Fibroblast of lung (primary cell): ENCODE data around the gene CCDC12.

Experiments used
- CTCF ChIP-seq, 2 donors: IDR thresholded peaks in 1 of 2; conservative IDR thresholded peaks in 1 of 2; 1 replicate in 1 of 2; 2 replicates in 1 of 2; pipeline ENCODE4 v1.5.1; 2011 to 2012; ENCODE audit warnings: low read length in 2 of 2, control low read depth in 1 of 2, inconsistent platforms in 1 of 2, low read depth in 1 of 2, mild to moderate bottlenecking in 1 of 2
- EZH2 ChIP-seq: IDR thresholded peaks from 2 replicates; pipeline ENCODE4 v1.5.1; 2012; ENCODE audit warnings: low read length, control low read depth, mild to moderate bottlenecking; ENCODE audit errors: missing control alignments

- TF ChIP-seq CTCF (conservative IDR thresholded peaks at IDR 0.05 in 1 of 2, IDR thresholded peaks at IDR 0.05 in 1 of 2; ENCODE audit: low read depth in 1 of 2, low read length in 2 of 2), result no peak
- TF ChIP-seq EZH2, result no peak
These were observed 99.0 kb downstream of the CCDC12 start, which contains the start of gene PTH1R for GRCh38 chr3:46877406-46878125.
